Measurements from ENCODE around the gene MAP3K15. TPM values are rescaled to one million over a fixed set of nuclear protein-coding genes. Genes with fewer than 3 reads are reported as not detected.

The MAP3K15 gene
- total and polyA plus RNA-seq, 2 of the 13 experiments (the other 11 are each of a cell fraction or from before 2014, with no cell fraction given), result 3.9 to 6.4 TPM

GRCh38 chrX:19555236-19555635, 39.9 kb upstream of the MAP3K15 start:
- Histone ChIP-seq H3K79me2 (ENCODE audit: insufficient read depth, low read length) (no peaks in the 10 kb centered on the region), H3K4me2 (ENCODE audit: low read depth, low read length) (no peak overlapping the region), H3K9me3 (ENCODE audit: low read length) (no peaks in the 10 kb centered on the region), H3K4me3 (replicated peaks in 1 of 3; ENCODE audit: insufficient read depth in 1 of 3, low read depth in 2 of 3, low read length in 3 of 3) (no peak overlapping the region), H3K27ac (ENCODE audit: extremely low read length, insufficient read depth, low read length) (no peak overlapping the region), H3K27me3 (ENCODE audit: control insufficient read depth in 1 of 2, insufficient read depth in 2 of 2, low read length in 2 of 2) (no peaks in the 10 kb centered on the region), H2AFZ (ENCODE audit: low read length) (no peak overlapping the region), H4K20me1 (ENCODE audit: insufficient read depth, low read length) (no peaks in the 10 kb centered on the region), H3K9ac (ENCODE audit: insufficient read depth, low read depth, low read length) (no peak overlapping the region), H3K36me3 (replicated peaks in 1 of 2; ENCODE audit: control insufficient read depth in 1 of 2, insufficient read depth in 2 of 2, low read length in 2 of 2) (no peaks in the 10 kb centered on the region), H3K4me1 (ENCODE audit: insufficient read depth, low read length) (no peaks in the 10 kb centered on the region)
- 97% methylated on average over 3 of the region's 5 CpGs for WGBS (ENCODE audit: low lambda C conversion rate)
- FAIRE-seq, result no peak
- TF ChIP-seq ONECUT2 (CRISPR knock-in tag; IDR thresholded peaks at IDR 0.05), result no peak
- no TSS peak for BruUV-seq (replicated peaks)
- ATAC-seq, result no peak
- DNase-seq (ENCODE audit: low spot score), result no peak
- intact Hi-C loops (cut with micrococcal nuclease; ENCODE audit: unreplicated experiment) (no loop called here), in situ Hi-C loops (cut with HindIII; ENCODE audit: extremely low pct_ligation_motif_present, low pct_unique_long_range_greater_than_20kb) (no loop called here)
- ChIA-PET CTCF (ENCODE audit: low intra/inter-chr PET ratio, low total read pairs) (no interaction called here), POLR2A (no interaction called here)

GRCh38 chrX:19554786-19555185, 39.5 kb upstream of the MAP3K15 start:
- FAIRE-seq, result no peak
- Histone ChIP-seq H3K4me3 (replicated peaks in 1 of 3; ENCODE audit: insufficient read depth in 1 of 3, low read depth in 2 of 3, low read length in 3 of 3) (no peak overlapping the region), H3K27me3 (ENCODE audit: control insufficient read depth in 1 of 2, insufficient read depth in 2 of 2, low read length in 2 of 2) (no peaks in the 10 kb centered on the region), H2AFZ (ENCODE audit: low read length) (no peak overlapping the region), H3K4me1 (ENCODE audit: insufficient read depth, low read length) (no peaks in the 10 kb centered on the region), H4K20me1 (ENCODE audit: insufficient read depth, low read length) (no peaks in the 10 kb centered on the region), H3K36me3 (replicated peaks in 1 of 2; ENCODE audit: control insufficient read depth in 1 of 2, insufficient read depth in 2 of 2, low read length in 2 of 2) (0 out of 5 replicates have a peak, but pooled peaks cover 0 to 2% of the 10 kb centered on the region in 2 experiments), H3K4me2 (ENCODE audit: low read depth, low read length) (no peak overlapping the region), H3K9ac (ENCODE audit: insufficient read depth, low read depth, low read length) (no peak overlapping the region), H3K9me3 (ENCODE audit: low read length) (no peaks in the 10 kb centered on the region), H3K27ac (ENCODE audit: extremely low read length, insufficient read depth, low read length) (no peak overlapping the region), H3K79me2 (ENCODE audit: insufficient read depth, low read length) (no peaks in the 10 kb centered on the region)
- no peak for TF ChIP-seq ZSCAN25 (CRISPR knock-in tag; IDR thresholded peaks at IDR 0.05)
- no peak for TF ChIP-seq ZHX1 (CRISPR knock-in tag; IDR thresholded peaks at IDR 0.05; ENCODE audit: low read depth)
- no peak for TF ChIP-seq ZNF883 (CRISPR knock-in tag; IDR thresholded peaks at IDR 0.05; ENCODE audit: not compliant biosample characterization)
- TF ChIP-seq ZNF225 (CRISPR knock-in tag; IDR thresholded peaks at IDR 0.05), result no peak
- TF ChIP-seq ZNF737 (CRISPR knock-in tag; IDR thresholded peaks at IDR 0.05; ENCODE audit: borderline replicate concordance), result no peak
- TF ChIP-seq HNRNPK (IDR thresholded peaks at IDR 0.05; ENCODE audit: low read depth, low read length, poor library complexity, severe bottlenecking), result no peak
- no peak for TF ChIP-seq ZNF317 (CRISPR knock-in tag; IDR thresholded peaks at IDR 0.05)
- TF ChIP-seq ZNF160 (CRISPR knock-in tag; IDR thresholded peaks at IDR 0.05), result no peak
- TF ChIP-seq ZNF383 (CRISPR knock-in tag; IDR thresholded peaks at IDR 0.05; ENCODE audit: borderline replicate concordance), result no peak
- WGBS (ENCODE audit: low lambda C conversion rate), result 90% methylated on average over 3 of the region's 3 CpGs
- in situ Hi-C loops (cut with HindIII; ENCODE audit: extremely low pct_ligation_motif_present, low pct_unique_long_range_greater_than_20kb), result no loop called here
- ATAC-seq, result no peak
- BruUV-seq (replicated peaks), result no TSS peak
- DNase-seq (ENCODE audit: low spot score), result no peak
- ChIA-PET CTCF (ENCODE audit: low intra/inter-chr PET ratio, low total read pairs) (no interaction called here), POLR2A (no interaction called here)
- intact Hi-C loops (cut with micrococcal nuclease; ENCODE audit: unreplicated experiment), result no loop called here
